ENCODE results near the gene RDH14.

Gene RDH14

GRCh38 chr2:18588802-18589201 lies 28.3 kb upstream of the RDH14 start:
- no peak for TF ChIP-seq ZNF274 (IDR thresholded peaks at IDR 0.05; ENCODE audit: low read depth, low read length)
- H3K4me3 ChIP-seq (ENCODE audit: low read length), result no peak overlapping the region

- H3K4me3 ChIP-seq (ENCODE audit: low read length), result no peak overlapping the region
- TF ChIP-seq ZNF274 (IDR thresholded peaks at IDR 0.05; ENCODE audit: low read depth, low read length), result no peak
These were observed 27.6 kb upstream of the RDH14 start for GRCh38 chr2:18588049-18588448.

GRCh38 chr2:18585526-18585925 lies 25.1 kb upstream of the RDH14 start:
- TF ChIP-seq ZNF274 (IDR thresholded peaks at IDR 0.05; ENCODE audit: low read depth, low read length), result no peak
- H3K4me3 ChIP-seq (ENCODE audit: low read length), result no peak overlapping the region

DNA sequence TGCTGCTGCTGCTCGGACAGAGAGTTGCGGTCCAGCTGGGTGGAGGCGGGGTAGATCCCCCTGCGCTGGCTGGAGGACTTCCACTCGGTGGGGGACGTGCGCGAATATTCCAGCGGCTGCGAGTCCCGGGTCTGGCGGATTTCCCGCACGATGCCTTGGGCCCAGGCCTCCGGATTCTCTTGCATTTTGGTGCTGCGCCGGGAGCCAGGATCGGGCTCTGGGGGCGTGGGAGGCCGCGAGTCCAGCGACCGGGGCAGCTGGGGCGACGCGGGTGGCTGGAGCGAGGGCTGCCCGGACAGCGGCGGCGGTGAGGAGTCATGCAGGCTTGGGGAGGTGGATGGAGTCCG lies 24.1 kb upstream of the RDH14 start:
- no peak overlapping the region for H3K4me3 ChIP-seq (ENCODE audit: low read length)
- no peak for TF ChIP-seq ZNF274 (IDR thresholded peaks at IDR 0.05; ENCODE audit: low read depth, low read length)

- no peak overlapping the region for H3K4me3 ChIP-seq (ENCODE audit: low read length)
- no peak for TF ChIP-seq ZNF274 (IDR thresholded peaks at IDR 0.05; ENCODE audit: low read depth, low read length)
These were observed 23.6 kb upstream of the RDH14 start for GRCh38 chr2:18583905-18584607.

- no peak for TF ChIP-seq ZNF274 (IDR thresholded peaks at IDR 0.05; ENCODE audit: low read depth, low read length)
- H3K4me3 ChIP-seq (ENCODE audit: low read length), result no peak overlapping the region
These were observed 20.2 kb upstream of the RDH14 start for GRCh38 chr2:18580606-18581005.

- TF ChIP-seq ZNF274 (IDR thresholded peaks at IDR 0.05; ENCODE audit: low read depth, low read length), result no peak
- H3K4me3 ChIP-seq (ENCODE audit: low read length), result no peak overlapping the region
These were observed 17.6 kb upstream of the RDH14 start for GRCh38 chr2:18578033-18578432.

DNA sequence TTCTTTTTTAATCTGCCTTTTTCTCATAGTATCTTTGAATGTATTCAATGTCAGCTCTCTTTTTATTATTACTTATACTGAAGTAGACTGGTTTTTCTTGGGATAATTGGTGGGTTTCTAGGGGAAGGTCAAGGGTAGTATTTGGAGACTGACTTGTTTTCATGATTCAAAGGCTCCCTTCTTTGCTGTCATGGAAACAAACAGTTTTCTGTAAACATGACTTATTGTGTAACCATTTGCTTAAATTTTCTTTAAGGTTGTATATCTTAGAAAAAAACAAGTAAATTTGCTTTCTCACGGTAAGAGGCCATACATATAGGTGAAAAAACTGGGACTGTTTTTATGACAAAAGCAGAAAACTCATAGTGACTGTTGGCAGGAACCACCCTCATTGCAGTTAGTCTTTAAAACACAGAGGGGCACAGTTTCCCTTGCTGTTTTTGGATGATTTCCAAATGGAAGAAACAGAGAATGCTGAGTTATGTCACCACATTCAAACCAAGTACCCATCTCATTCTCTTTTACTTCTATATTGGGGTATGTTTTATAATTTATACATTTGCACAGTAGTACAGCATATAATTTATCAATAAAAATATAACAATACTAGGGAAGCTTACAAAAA lies 5.8 kb upstream of the RDH14 start:
- no peak overlapping the region for H3K4me3 ChIP-seq (ENCODE audit: low read length)
- TF ChIP-seq ZNF274 (IDR thresholded peaks at IDR 0.05; ENCODE audit: low read depth, low read length), result no peak

GRCh38 chr2:18560797-18561085 lies 288 bp upstream of the RDH14 start:
- peak overlapping the region; percentile 85 for H3K4me3 ChIP-seq (ENCODE audit: low read length)
- TF ChIP-seq ZNF274 (IDR thresholded peaks at IDR 0.05; ENCODE audit: low read depth, low read length), result no peak

DNA sequence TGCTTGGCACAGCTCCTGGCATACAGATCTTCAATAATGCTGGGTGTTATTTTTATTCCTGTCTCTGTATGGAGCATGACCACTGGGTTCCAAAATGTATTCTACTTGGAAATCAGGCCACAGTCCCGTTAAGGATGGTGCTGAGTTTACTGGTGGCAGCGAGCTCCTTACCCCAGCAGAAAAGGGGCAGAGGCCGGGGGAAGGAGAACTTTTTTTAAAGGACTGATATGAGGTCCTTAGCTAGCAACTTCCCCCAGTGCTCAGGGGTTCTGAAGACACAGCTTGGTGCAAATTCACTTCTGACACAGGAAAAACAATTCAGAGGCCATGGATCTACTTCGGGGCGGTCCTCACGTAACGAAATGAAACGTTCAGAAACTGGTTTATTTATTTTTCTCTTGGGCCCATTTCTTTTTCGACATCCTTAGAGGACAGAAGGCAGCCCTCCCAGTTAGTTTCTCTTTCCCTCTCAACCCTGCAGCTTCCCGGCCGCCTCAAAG lies 872 bp downstream of the RDH14 start:
- peak overlapping the region; percentile 85 for H3K4me3 ChIP-seq (ENCODE audit: low read length)
- TF ChIP-seq ZNF274 (IDR thresholded peaks at IDR 0.05; ENCODE audit: low read depth, low read length), result no peak

GRCh38 chr2:18558458-18558857 lies 2.0 kb downstream of the RDH14 start:
- no peak for TF ChIP-seq ZNF274 (IDR thresholded peaks at IDR 0.05; ENCODE audit: low read depth, low read length)
- no peak overlapping the region for H3K4me3 ChIP-seq (ENCODE audit: low read length)

DNA sequence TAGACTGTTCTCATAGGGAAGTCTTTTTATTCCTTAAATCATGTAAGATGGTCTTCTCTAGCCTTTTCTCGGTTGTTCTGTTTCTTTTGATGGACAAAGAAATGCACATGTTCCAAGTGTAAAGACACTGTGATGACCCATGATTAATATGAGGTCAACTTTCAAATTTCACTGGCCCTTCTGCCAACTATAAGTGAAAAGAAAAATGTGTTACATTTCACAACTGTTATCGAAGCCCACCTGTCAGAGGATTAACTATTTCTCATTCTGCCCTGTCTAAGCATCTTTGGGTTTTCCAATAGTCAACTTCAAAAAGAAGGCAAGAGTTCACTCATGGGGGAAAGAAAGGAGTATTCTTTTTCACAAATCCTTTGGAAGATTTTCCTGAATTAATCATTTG lies 3.3 kb downstream of the RDH14 start:
- TF ChIP-seq ZNF274 (IDR thresholded peaks at IDR 0.05; ENCODE audit: low read depth, low read length), result no peak
- H3K4me3 ChIP-seq (ENCODE audit: low read length), result no peak overlapping the region

DNA sequence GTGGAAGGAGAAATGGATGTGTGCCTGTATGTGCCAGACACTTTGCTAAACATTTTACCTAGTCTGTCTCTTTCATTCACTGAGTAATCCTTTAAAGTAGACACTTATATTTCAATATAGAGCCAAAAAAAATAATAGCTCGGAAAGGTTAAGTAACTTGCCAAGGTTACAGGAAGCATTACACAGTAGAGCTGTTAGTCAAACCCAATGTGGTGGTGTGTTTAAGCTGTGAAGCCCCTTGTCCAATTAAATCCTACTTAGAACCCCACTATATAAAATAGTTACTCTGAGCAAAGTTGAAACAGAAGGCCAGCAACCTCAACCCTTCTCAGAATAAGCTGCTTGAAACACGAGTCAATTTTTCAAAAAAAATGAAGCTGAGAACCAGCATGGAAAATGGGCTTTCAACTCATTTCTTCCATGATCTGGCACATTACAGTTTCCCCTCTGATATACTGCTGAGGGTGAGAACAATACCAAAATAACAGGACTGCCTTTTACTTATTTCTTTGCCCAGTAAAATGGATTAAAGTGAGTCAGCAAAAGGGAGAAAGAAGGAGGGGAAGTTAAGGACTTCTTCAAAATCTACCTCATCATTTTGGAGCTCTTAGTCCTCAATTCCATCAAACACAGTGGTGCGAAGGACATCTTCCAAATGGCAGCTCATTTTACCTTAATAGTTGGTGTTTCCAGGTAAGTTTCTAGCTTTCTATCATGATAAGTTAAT lies 7.9 kb downstream of the RDH14 start:
- TF ChIP-seq ZNF274 (IDR thresholded peaks at IDR 0.05; ENCODE audit: low read depth, low read length), result no peak
- H3K4me3 ChIP-seq (ENCODE audit: low read length), result no peak overlapping the region

DNA sequence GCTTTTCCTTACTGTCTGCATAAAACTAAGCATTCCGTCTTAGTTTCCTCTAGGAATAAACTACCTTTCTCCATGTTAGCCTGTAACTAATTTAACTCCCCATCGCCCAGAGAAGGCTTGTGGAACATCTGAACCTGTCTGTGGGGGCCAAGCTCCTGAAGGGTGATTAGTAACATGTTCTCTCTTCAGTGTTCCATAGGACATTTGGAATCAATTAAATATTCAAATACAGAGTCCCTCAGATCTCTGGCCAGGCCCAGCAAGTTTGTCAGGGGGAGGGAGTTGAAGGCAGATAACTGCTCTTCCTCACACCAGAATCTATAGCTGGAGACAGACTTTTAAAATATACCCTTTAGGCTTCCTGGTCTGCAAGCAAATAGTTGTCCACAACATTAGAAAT lies 8.8 kb downstream of the RDH14 start:
- no peak for TF ChIP-seq ZNF274 (IDR thresholded peaks at IDR 0.05; ENCODE audit: low read depth, low read length)
- no peak overlapping the region for H3K4me3 ChIP-seq (ENCODE audit: low read length)

DNA sequence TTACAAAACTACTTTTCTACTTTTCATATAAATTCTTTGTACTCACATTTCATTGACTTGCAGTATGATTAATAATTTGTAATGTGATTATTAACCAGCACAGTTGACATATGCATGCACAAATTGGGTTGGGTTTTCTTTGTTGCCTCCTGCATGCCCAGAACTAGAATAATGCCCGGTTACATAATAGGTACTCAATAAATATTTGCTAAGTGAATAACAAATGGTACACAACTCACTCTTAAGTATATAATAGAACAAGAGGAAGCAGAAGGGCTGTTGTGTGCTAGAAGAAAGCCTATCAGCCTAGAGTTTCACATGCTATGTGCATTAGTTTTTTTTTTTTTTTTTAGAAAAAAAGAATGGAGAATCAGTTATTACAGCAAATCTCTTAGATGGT lies 9.3 kb downstream of the RDH14 start:
- TF ChIP-seq ZNF274 (IDR thresholded peaks at IDR 0.05; ENCODE audit: low read depth, low read length), result no peak

More for the DNA sequence above, 9.3 kb downstream of the RDH14 start:
- H3K4me3 ChIP-seq (ENCODE audit: low read length), result no peak overlapping the region
